ENCODE results near the gene VWA3A.

DNA sequence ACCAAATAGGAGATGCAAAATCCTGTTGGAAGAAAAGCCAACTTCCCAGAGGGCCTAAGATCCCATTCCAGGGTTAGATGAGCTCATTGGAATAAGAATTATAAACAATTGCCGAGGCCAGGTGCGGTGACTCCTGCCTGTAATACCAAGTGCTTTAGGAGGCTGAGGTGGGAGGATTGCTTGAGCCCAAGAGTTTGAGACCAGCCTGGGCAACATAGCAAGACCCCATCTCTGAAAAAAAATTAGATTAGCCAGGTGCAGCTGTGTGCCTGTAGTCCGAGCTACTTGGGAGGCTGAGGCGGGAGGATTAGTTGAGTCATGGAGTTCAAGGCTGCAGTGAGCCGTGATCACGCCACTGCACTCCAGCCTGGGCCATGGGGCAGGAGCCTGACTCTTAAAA lies 52.2 kb downstream of the VWA3A start:
- TF ChIP-seq, protein P1, sequence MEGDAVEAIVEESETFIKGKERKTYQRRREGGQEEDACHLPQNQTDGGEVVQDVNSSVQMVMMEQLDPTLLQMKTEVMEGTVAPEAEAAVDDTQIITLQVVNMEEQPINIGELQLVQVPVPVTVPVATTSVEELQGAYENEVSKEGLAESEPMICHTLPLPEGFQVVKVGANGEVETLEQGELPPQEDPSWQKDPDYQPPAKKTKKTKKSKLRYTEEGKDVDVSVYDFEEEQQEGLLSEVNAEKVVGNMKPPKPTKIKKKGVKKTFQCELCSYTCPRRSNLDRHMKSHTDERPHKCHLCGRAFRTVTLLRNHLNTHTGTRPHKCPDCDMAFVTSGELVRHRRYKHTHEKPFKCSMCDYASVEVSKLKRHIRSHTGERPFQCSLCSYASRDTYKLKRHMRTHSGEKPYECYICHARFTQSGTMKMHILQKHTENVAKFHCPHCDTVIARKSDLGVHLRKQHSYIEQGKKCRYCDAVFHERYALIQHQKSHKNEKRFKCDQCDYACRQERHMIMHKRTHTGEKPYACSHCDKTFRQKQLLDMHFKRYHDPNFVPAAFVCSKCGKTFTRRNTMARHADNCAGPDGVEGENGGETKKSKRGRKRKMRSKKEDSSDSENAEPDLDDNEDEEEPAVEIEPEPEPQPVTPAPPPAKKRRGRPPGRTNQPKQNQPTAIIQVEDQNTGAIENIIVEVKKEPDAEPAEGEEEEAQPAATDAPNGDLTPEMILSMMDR (IDR thresholded peaks at IDR 0.05), result no peak
- TF ChIP-seq, protein P2, sequence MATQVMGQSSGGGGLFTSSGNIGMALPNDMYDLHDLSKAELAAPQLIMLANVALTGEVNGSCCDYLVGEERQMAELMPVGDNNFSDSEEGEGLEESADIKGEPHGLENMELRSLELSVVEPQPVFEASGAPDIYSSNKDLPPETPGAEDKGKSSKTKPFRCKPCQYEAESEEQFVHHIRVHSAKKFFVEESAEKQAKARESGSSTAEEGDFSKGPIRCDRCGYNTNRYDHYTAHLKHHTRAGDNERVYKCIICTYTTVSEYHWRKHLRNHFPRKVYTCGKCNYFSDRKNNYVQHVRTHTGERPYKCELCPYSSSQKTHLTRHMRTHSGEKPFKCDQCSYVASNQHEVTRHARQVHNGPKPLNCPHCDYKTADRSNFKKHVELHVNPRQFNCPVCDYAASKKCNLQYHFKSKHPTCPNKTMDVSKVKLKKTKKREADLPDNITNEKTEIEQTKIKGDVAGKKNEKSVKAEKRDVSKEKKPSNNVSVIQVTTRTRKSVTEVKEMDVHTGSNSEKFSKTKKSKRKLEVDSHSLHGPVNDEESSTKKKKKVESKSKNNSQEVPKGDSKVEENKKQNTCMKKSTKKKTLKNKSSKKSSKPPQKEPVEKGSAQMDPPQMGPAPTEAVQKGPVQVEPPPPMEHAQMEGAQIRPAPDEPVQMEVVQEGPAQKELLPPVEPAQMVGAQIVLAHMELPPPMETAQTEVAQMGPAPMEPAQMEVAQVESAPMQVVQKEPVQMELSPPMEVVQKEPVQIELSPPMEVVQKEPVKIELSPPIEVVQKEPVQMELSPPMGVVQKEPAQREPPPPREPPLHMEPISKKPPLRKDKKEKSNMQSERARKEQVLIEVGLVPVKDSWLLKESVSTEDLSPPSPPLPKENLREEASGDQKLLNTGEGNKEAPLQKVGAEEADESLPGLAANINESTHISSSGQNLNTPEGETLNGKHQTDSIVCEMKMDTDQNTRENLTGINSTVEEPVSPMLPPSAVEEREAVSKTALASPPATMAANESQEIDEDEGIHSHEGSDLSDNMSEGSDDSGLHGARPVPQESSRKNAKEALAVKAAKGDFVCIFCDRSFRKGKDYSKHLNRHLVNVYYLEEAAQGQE (IDR thresholded peaks at IDR 0.05; ENCODE audit: insufficient read depth in 1 of 2, low read depth in 2 of 2, low read length in 1 of 2), result no peak
- no peak for TF ChIP-seq TCF7L2 (IDR thresholded peaks at IDR 0.05; ENCODE audit: low read depth, low read length)

Data from Panc1 (cell line).